HG02981 (cell line): Measurements from ENCODE around the gene S100A6.
"Not testable (repeated sequence)": the region's sequence is repeated elsewhere in the genome, so short reads cannot be mapped to it uniquely, and the experiment has no call there.

Source experiments
- ATAC-seq: cut with Tn5 transposase; IDR thresholded peaks from one replicate; pipeline ENCODE4 v1.9.1; 2021; ENCODE audit warnings: mild to moderate bottlenecking, moderate library complexity; ENCODE audit not compliant: unreplicated experiment

S100A6 gene

GRCh38 chr1:153535242-153536011, at the start of gene S100A6:
Gene S100A6, minus strand, starts transcription at chr1:153535991. Its CDS starts 652 bp downstream, at chr1:153535339.
- no peak for ATAC-seq

GRCh38 chr1:153585006-153585405, 49.2 kb upstream of the S100A6 start:
- no peak for ATAC-seq

DNA sequence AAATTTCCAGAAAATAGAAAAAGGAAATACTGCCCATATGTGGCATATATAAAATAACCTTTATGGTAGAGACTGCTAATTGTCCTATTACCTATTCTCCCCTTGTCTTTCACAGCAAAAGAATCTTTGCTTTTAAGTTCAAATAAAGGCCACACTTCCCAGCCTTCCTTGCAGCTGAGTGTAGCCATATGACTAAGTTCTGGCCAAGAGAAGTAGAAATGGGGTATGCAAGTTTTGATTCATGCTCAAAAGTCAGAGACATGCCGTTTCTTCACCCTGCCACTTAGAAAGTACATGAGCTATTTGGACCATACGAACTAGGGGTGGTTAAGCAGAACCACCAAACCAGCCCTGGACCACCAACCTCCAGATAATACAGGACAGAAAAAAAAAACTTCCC, 48.2 kb upstream of the S100A6 start:
- ATAC-seq: no peak

- ATAC-seq: not testable (repeated sequence)
These were observed 47.7 kb upstream of the S100A6 start for GRCh38 chr1:153583514-153583913.

- ATAC-seq: not testable (repeated sequence)
These were observed 47.0 kb upstream of the S100A6 start for GRCh38 chr1:153582836-153583235.

DNA sequence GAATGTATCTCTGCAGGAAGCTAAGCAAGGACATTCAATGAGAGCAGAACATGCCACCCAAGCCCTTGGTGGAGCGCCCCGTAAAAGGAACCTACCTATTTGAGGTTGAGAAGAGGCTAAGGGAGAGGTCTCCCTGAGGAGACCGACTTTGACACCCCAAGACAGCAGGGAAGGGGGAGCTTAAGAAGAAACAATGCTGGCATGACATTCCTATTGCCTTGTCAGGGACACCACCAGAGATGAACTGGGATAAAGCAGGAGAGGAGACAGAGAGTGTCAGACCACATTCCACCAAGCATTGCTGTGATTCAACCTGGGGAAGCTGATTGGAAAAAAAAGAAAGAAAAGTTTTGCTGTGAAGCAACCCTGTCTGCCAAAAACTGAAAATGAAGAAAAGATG, 43.1 kb upstream of the S100A6 start:
- no peak for ATAC-seq

- ATAC-seq: no peak
These were observed 42.7 kb upstream of the S100A6 start for GRCh38 chr1:153578490-153578889.

- no peak for ATAC-seq
These were observed 41.8 kb upstream of the S100A6 start for GRCh38 chr1:153577624-153578051.

DNA sequence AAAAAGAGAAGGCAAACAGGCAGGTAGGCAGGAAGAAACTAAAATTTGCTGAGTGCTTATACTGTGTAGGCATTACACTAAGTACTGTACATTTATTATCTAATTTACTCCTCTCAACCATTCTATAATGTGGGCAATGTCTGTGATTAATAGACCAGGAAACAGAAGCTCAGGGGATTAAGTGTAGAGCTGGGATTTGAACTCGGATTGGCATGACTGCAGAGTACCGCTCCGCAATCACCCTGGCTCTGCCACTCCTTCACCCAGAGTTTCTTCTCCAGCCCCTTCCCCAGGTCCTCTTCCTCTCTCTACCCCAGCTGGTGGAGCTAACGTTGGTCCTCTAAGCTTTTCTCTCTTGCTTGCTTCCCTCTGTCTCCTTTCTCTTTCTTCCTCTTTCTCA, 41.3 kb upstream of the S100A6 start:
- ATAC-seq: no peak

- not testable (repeated sequence) for ATAC-seq
These were observed 39.7 kb upstream of the S100A6 start for GRCh38 chr1:153575497-153575896.

GRCh38 chr1:153575081-153575491, 39.3 kb upstream of the S100A6 start:
- not testable (repeated sequence) for ATAC-seq

DNA sequence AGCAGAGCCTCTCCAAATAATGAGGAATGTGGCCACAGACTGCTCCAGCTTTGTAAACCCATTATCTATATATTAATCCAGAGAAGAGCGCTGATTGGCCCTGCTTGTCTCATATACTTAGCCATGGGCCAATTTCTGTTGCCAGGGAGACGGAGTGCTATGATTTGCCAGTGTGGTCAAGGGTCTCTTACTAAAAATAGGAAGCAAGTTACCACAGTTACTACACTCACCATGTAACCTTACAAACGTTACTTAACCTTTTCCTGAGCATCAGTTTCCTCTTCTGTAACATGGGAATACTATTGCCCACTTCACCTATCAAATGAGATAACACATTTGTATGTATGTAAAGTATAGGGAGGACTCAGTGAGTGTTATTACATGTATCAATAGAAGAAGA, 37.6 kb upstream of the S100A6 start:
- no peak for ATAC-seq

DNA sequence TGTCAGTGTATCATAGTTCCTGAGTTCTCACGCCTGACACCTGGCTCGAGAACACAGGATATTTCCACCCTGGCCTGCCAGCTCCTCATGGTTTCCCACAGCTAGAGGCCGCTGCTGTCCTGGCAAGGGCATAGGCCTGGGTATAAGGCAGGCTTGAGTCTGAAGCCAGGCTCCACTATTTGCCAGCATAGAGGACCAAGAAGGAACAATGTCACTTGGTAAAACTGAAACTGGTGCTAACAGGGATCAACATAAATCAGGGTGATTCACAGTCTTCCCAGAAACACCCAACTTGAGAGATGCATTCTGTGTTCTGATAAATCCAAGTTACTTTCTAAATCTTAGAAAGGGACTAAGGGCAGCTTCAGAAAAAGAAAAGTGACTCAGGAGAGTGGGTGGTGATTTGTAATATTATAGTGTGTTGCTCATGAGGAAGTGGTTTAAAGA, 36.8 kb upstream of the S100A6 start:
- ATAC-seq: peak; percentile 60

GRCh38 chr1:153571706-153572105, 35.9 kb upstream of the S100A6 start:
- ATAC-seq: no peak

GRCh38 chr1:153570874-153571273, 35.1 kb upstream of the S100A6 start:
- ATAC-seq: no peak

- ATAC-seq: no peak
These were observed 33.7 kb upstream of the S100A6 start for GRCh38 chr1:153569465-153569864.

DNA sequence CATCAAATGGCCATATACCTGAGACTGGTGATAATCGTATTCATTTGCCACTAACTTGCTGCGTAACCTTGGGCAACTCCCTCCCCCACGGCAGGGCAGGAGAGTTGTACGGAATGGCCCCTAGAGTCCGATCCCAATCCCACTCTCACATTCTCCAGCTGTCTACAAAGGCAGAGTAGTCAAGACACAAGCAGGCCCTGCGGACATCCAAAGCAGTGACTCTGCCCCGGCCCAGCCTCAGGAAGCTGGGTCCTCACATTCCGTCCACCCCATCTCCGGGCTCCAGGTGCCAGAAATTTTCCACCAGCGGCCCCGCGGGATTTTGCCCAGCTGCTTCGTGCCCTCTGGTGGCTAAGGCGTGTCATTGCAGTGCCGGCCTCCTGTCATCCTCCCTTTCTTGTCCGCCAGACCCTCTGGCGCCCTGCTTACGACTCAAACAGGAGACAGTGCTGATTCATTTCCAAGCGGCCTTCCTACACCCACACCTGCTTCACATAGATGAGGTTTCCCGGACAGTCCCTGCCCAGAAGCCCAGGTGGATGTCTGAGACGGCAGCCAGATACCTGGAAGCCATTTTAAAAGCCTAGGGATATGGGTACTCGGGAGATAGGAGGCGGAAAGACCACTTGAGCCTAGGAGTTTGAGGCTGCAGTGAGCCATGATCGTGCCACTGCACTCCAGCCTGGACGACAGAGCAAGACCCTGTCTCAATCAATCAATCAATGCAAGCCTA, 32.7 kb upstream of the S100A6 start:
- ATAC-seq: no peak

- no peak for ATAC-seq
These were observed 32.0 kb upstream of the S100A6 start for GRCh38 chr1:153567621-153568366.

- no peak for ATAC-seq
These were observed 30.9 kb upstream of the S100A6 start for GRCh38 chr1:153566414-153567371.
